Mucosa of rectum (tissue), 2 donors: Measurements from ENCODE around the gene UBQLNL.

Experiments used
- H3K27ac ChIP-seq, 2 donors: one replicate each; pipeline ENCODE4 v1.7.0; 2013; ENCODE audit warnings: inconsistent platforms in 2 of 2, low read depth in 2 of 2, low read length in 2 of 2
- H3K27me3 ChIP-seq, 2 donors: one replicate each; pipeline ENCODE4 v1.7.0; 2013; ENCODE audit warnings: low read length in 2 of 2; ENCODE audit not compliant: control insufficient read depth in 2 of 2, insufficient read depth in 2 of 2
- H3K36me3 ChIP-seq, 2 donors: one replicate each; pipeline ENCODE4 v1.7.0; 2013; ENCODE audit warnings: low read length in 2 of 2; ENCODE audit not compliant: control insufficient read depth in 2 of 2, insufficient read depth in 2 of 2
- H3K4me1 ChIP-seq, 2 donors: one replicate each; pipeline ENCODE4 v1.7.0; 2013; ENCODE audit warnings: low read length in 2 of 2, mild to moderate bottlenecking in 1 of 2; ENCODE audit not compliant: control insufficient read depth in 2 of 2, insufficient read depth in 2 of 2
- H3K4me3 ChIP-seq, 2 donors: one replicate each; pipeline ENCODE4 v1.7.0; 2013; ENCODE audit warnings: low read length in 2 of 2
- H3K9ac ChIP-seq, 2 donors: one replicate each; pipeline ENCODE4 v1.7.0; 2013; ENCODE audit warnings: low read length in 2 of 2, low read depth in 1 of 2, mild to moderate bottlenecking in 1 of 2
- H3K9me3 ChIP-seq, 2 donors: one replicate each; pipeline ENCODE4 v1.7.0; 2013; ENCODE audit warnings: low read length in 2 of 2; ENCODE audit not compliant: control insufficient read depth in 2 of 2
- donor health status: healthy.
- donor health status: Normal muscosa, but diverticular disease.

UBQLNL gene

DNA sequence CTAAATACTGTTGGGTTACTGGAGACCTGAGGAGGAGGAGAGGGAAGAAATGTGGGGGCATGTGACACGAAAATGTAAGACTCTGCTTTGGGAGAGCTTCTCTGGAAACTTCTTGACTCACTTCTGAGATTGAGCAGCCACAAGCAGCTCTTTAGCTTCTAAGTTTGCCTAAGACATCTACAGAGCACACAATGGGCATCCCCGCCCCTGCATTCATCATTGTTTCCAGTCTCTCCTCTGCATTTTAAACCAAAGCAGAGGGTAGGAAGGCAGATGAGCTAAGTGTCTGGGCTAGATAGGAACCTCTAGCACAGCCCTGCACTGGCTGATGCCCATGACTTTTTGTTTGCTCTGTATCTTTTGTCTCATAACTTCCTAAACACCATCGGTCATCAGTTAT lies 30.1 kb downstream of the UBQLNL start:
- no peaks in the 10 kb centered on the region for H3K27me3 ChIP-seq

GRCh38 chr11:5486003-5486402 lies 30.5 kb downstream of the UBQLNL start:
- Histone ChIP-seq H3K27me3 (no peaks in the 10 kb centered on the region), H3K4me1 (no peaks in the 10 kb centered on the region), H3K9me3 (no peaks in the 10 kb centered on the region), H3K36me3 (no peaks in the 10 kb centered on the region), H3K4me3 (no peak overlapping the region), H3K27ac (no peak overlapping the region), H3K9ac (no peak overlapping the region)

More for the DNA sequence above, 30.1 kb downstream of the UBQLNL start:
- no peaks in the 10 kb centered on the region for H3K36me3 ChIP-seq
- no peaks in the 10 kb centered on the region for H3K4me1 ChIP-seq
- no peak overlapping the region for H3K9ac ChIP-seq
- H3K4me3 ChIP-seq = no peak overlapping the region
- no peak overlapping the region for H3K27ac ChIP-seq
- H3K9me3 ChIP-seq = no peaks in the 10 kb centered on the region

GRCh38 chr11:5476186-5476819 lies 40.2 kb downstream of the UBQLNL start:
- Histone ChIP-seq H3K9me3 (no peaks in the 10 kb centered on the region), H3K9ac (no peak overlapping the region), H3K27ac (no peak overlapping the region), H3K27me3 (no peaks in the 10 kb centered on the region), H3K36me3 (no peaks in the 10 kb centered on the region), H3K4me1 (no peaks in the 10 kb centered on the region), H3K4me3 (no peak overlapping the region)

DNA sequence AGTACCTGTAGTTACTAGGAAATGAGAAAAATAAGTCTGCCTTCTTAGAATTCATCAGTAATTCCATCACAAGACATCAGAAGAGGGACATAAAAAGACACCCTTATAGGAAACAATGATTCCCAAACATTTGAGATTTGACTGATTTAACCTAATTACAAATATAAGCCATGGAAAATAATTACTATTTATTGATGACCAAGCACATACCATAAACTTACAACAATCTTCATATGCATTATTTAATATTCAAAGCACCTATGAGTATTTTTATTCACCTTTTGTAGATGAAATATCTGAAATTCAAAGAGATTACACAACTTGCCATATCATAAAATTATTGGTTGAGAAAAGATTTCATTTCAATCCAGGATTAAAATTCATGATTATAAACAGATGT lies 42.6 kb downstream of the UBQLNL start:
- H3K36me3 ChIP-seq = no peaks in the 10 kb centered on the region
- H3K9me3 ChIP-seq = no peaks in the 10 kb centered on the region
- H3K4me3 ChIP-seq = no peak overlapping the region
- no peak overlapping the region for H3K27ac ChIP-seq
- no peaks in the 10 kb centered on the region for H3K4me1 ChIP-seq
- H3K27me3 ChIP-seq = no peaks in the 10 kb centered on the region
- H3K9ac ChIP-seq = no peak overlapping the region

DNA sequence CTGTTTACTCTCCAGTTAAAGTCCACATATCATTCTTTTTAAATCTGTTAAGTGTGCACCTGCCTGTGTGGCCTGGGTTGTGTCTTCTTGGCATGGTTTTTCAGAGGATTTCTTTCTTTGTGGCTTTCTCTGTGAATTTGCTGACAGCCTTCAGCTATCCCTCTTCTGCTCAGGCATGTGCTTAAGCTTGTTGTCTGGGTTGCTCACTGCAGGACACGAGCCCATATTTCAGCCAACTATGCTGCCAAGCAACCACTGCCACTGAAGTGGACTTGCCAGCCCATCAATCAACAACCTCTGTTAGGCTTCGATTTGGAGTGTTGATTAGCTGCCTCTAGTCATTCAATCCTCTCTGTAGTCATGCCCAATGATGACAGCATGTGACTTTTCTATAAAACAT lies 49.0 kb downstream of the UBQLNL start:
- H3K4me1 ChIP-seq = no peaks in the 10 kb centered on the region
- no peak overlapping the region for H3K9ac ChIP-seq
- no peaks in the 10 kb centered on the region for H3K36me3 ChIP-seq
- no peak overlapping the region for H3K4me3 ChIP-seq
- no peak overlapping the region for H3K27ac ChIP-seq
- H3K9me3 ChIP-seq = no peaks in the 10 kb centered on the region
- H3K27me3 ChIP-seq = no peaks in the 10 kb centered on the region
